Measurements from ENCODE around the gene RUBCN. TPM values are rescaled to one million over a fixed set of nuclear protein-coding genes. Genes with fewer than 3 reads are reported as not detected.
A peak's percentile ranks its signal among the peaks of the same experiment; 100 is the strongest.
"Not testable (repeated sequence)": the region's sequence is repeated elsewhere in the genome, so short reads cannot be mapped to it uniquely, and the experiment has no call there.

The RUBCN gene
- total RNA-seq, 2 donors from 2014 or later, result 33.8 to 34.0 TPM

- ATAC-seq (replicated peaks), result peak; percentile 64
- not testable (repeated sequence) for H3K9me3 Mint-ChIP-seq; H3K4me1 Mint-ChIP-seq; H3K27me3 Mint-ChIP-seq; H3K36me3 Mint-ChIP-seq (ENCODE audit: low read depth); H3K27ac Mint-ChIP-seq
- peak overlapping the region; percentile 39 for H3K4me3 Mint-ChIP-seq
Observed at GRCh38 chr3:197664414-197665141, 72.1 kb downstream of the RUBCN start.

- not testable (repeated sequence) for ATAC-seq (replicated peaks); H3K9me3 Mint-ChIP-seq; H3K27ac Mint-ChIP-seq; H3K4me3 Mint-ChIP-seq; H3K4me1 Mint-ChIP-seq; H3K27me3 Mint-ChIP-seq; H3K36me3 Mint-ChIP-seq (ENCODE audit: low read depth)
Observed at GRCh38 chr3:197663367-197664140, 73.2 kb downstream of the RUBCN start.

- H3K27me3 Mint-ChIP-seq; H3K9me3 Mint-ChIP-seq; H3K36me3 Mint-ChIP-seq (ENCODE audit: low read depth); H3K4me1 Mint-ChIP-seq; ATAC-seq (replicated peaks): not testable (repeated sequence)
- Mint-ChIP-seq H3K4me3 (peak overlapping the region; percentile 61), H3K27ac (peak overlapping the region; percentile 67)
Observed at GRCh38 chr3:197662352-197662751, 74.4 kb downstream of the RUBCN start.

- H3K27ac Mint-ChIP-seq, result peak overlapping the region; percentile 67
- not testable (repeated sequence) for H3K4me1 Mint-ChIP-seq; H3K27me3 Mint-ChIP-seq; H3K9me3 Mint-ChIP-seq; H3K36me3 Mint-ChIP-seq (ENCODE audit: low read depth); ATAC-seq (replicated peaks)
- H3K4me3 Mint-ChIP-seq, result peak overlapping the region; percentile 61
Observed at GRCh38 chr3:197661874-197662273, 74.8 kb downstream of the RUBCN start.

GRCh38 chr3:197661234-197661834 lies 75.4 kb downstream of the RUBCN start:
- H3K36me3 Mint-ChIP-seq (ENCODE audit: low read depth); ATAC-seq (replicated peaks); H3K27ac Mint-ChIP-seq: not testable (repeated sequence)

GRCh38 chr3:197659701-197660100 lies 77.0 kb downstream of the RUBCN start:
- not testable (repeated sequence) for H3K27ac Mint-ChIP-seq; ATAC-seq (replicated peaks); H3K27me3 Mint-ChIP-seq; H3K4me1 Mint-ChIP-seq; H3K4me3 Mint-ChIP-seq; H3K36me3 Mint-ChIP-seq (ENCODE audit: low read depth); H3K9me3 Mint-ChIP-seq

More at GRCh38 chr3:197661234-197661834, 75.4 kb downstream of the RUBCN start:
- not testable (repeated sequence) for H3K4me1 Mint-ChIP-seq, H3K4me3 Mint-ChIP-seq, H3K9me3 Mint-ChIP-seq, H3K27me3 Mint-ChIP-seq

GRCh38 chr3:197659144-197659543 lies 77.6 kb downstream of the RUBCN start:
- H3K4me3 Mint-ChIP-seq; H3K36me3 Mint-ChIP-seq (ENCODE audit: low read depth); H3K4me1 Mint-ChIP-seq; H3K9me3 Mint-ChIP-seq; H3K27ac Mint-ChIP-seq; H3K27me3 Mint-ChIP-seq: not testable (repeated sequence)
- peak; percentile 28 for ATAC-seq (replicated peaks)

- H3K9me3 Mint-ChIP-seq; H3K27me3 Mint-ChIP-seq; H3K4me1 Mint-ChIP-seq; ATAC-seq (replicated peaks); H3K36me3 Mint-ChIP-seq (ENCODE audit: low read depth); H3K27ac Mint-ChIP-seq; H3K4me3 Mint-ChIP-seq: not testable (repeated sequence)
Observed at GRCh38 chr3:197658706-197659105, 78.0 kb downstream of the RUBCN start.

GRCh38 chr3:197657541-197658292 lies 79.0 kb downstream of the RUBCN start:
- Mint-ChIP-seq H3K27ac (peak overlapping the region; percentile 92), H3K4me3 (peak overlapping the region; percentile 74)
- not testable (repeated sequence) for H3K36me3 Mint-ChIP-seq (ENCODE audit: low read depth); H3K9me3 Mint-ChIP-seq; H3K27me3 Mint-ChIP-seq; H3K4me1 Mint-ChIP-seq; ATAC-seq (replicated peaks)

GRCh38 chr3:197656960-197657359 lies 79.7 kb downstream of the RUBCN start:
- not testable (repeated sequence) for ATAC-seq (replicated peaks); H3K4me1 Mint-ChIP-seq; H3K27me3 Mint-ChIP-seq; H3K36me3 Mint-ChIP-seq (ENCODE audit: low read depth); H3K9me3 Mint-ChIP-seq
- Mint-ChIP-seq H3K27ac (peak overlapping the region; percentile 92), H3K4me3 (peak overlapping the region; percentile 74)

GRCh38 chr3:197656129-197656528 lies 80.6 kb downstream of the RUBCN start:
- ATAC-seq (replicated peaks), result peak; percentile 10
- H3K27ac Mint-ChIP-seq, result peak overlapping the region; percentile 92
- H3K36me3 Mint-ChIP-seq (ENCODE audit: low read depth); H3K9me3 Mint-ChIP-seq; H3K27me3 Mint-ChIP-seq; H3K4me1 Mint-ChIP-seq: not testable (repeated sequence)
- peak overlapping the region; percentile 74 for H3K4me3 Mint-ChIP-seq

GRCh38 chr3:197654998-197655330 lies 81.7 kb downstream of the RUBCN start:
- not testable (repeated sequence) for H3K36me3 Mint-ChIP-seq (ENCODE audit: low read depth); H3K27me3 Mint-ChIP-seq; H3K4me1 Mint-ChIP-seq; H3K9me3 Mint-ChIP-seq; H3K27ac Mint-ChIP-seq; H3K4me3 Mint-ChIP-seq; ATAC-seq (replicated peaks)

- not testable (repeated sequence) for H3K9me3 Mint-ChIP-seq; H3K27ac Mint-ChIP-seq; H3K4me3 Mint-ChIP-seq; H3K27me3 Mint-ChIP-seq; H3K36me3 Mint-ChIP-seq (ENCODE audit: low read depth); H3K4me1 Mint-ChIP-seq
- ATAC-seq (replicated peaks), result peak; percentile 85
Observed at GRCh38 chr3:197654090-197654997, 82.4 kb downstream of the RUBCN start.

- not testable (repeated sequence) for ATAC-seq (replicated peaks)
- Mint-ChIP-seq H3K4me3 (peak overlapping the region; percentile 60), H3K36me3 (ENCODE audit: low read depth) (peaks cover 12% of the 10 kb centered on the region)
Observed at GRCh38 chr3:197652860-197653259, 83.8 kb downstream of the RUBCN start.

More at GRCh38 chr3:197652860-197653259, 83.8 kb downstream of the RUBCN start:
- not testable (repeated sequence) for H3K27me3 Mint-ChIP-seq, H3K27ac Mint-ChIP-seq, H3K9me3 Mint-ChIP-seq, H3K4me1 Mint-ChIP-seq

All from activated T-helper 17 cell treated with anti-CD3 and anti-CD28 coated beads, Interleukin-2, amount 50 U/mL, for 72 hours (primary cell).